Osteoblast (primary cell): ENCODE results near the gene CRYGN. TPM values are rescaled to one million over a fixed set of nuclear protein-coding genes. Genes with fewer than 3 reads are reported as not detected.

ENCODE experiments used
- DNase-seq: peaks from one replicate; pipeline ENCODE4 v3.0.0; 2011; ENCODE audit warnings: low spot score, mixed read lengths; ENCODE audit not compliant: insufficient read length; ENCODE audit errors: missing footprints
- H2AFZ ChIP-seq: 2 replicates; pipeline ENCODE4 v1.6.0; 2011; ENCODE audit warnings: mild to moderate bottlenecking, low read length
- H3K27ac ChIP-seq: 2 replicates; pipeline ENCODE4 v1.5.1; 2011; ENCODE audit warnings: mild to moderate bottlenecking, low read depth, low read length, moderate library complexity
- H3K27me3 ChIP-seq: 2 replicates; pipeline ENCODE4 v1.6.0; 2012; ENCODE audit warnings: mild to moderate bottlenecking, control low read depth, inconsistent platforms, low read length, moderate library complexity; ENCODE audit not compliant: insufficient read depth
- H3K36me3 ChIP-seq: 2 replicates; pipeline ENCODE4 v1.5.1; 2011; ENCODE audit warnings: mild to moderate bottlenecking, low read length, control low read depth, moderate library complexity; ENCODE audit not compliant: insufficient read depth
- H3K4me1 ChIP-seq: 2 replicates; pipeline ENCODE4 v1.5.1; 2011; ENCODE audit warnings: mild to moderate bottlenecking, low read length, control low read depth, moderate library complexity; ENCODE audit not compliant: insufficient read depth
- H3K4me2 ChIP-seq: 2 replicates; pipeline ENCODE4 v1.6.0; 2011; ENCODE audit warnings: mild to moderate bottlenecking, low read length; ENCODE audit not compliant: insufficient read depth
- H3K4me3 ChIP-seq: fragments of 200-600 bp; sonication (generic); 3 replicates; pipeline ENCODE4 v1.5.1; 2012; ENCODE audit warnings: mild to moderate bottlenecking, low read length, inconsistent platforms; ENCODE audit not compliant: insufficient read depth
- H3K79me2 ChIP-seq: 2 replicates; pipeline ENCODE4 v1.6.0; 2012; ENCODE audit warnings: mild to moderate bottlenecking, low read length, control low read depth, inconsistent platforms; ENCODE audit not compliant: insufficient read depth
- H3K9me3 ChIP-seq: 2 replicates; pipeline ENCODE4 v1.5.1; 2011; ENCODE audit warnings: low read depth, low read length, control low read depth
- H4K20me1 ChIP-seq: 2 replicates; pipeline ENCODE4 v1.6.0; 2012; ENCODE audit warnings: mild to moderate bottlenecking, low read length, control low read depth; ENCODE audit not compliant: insufficient read depth
- total RNA-seq: library from RNA; depleted of rRNA; stranded (reverse); fragments of >200 nt; gene quantifications from 2 replicates; pipeline ENCODE4 v1.2.3, GENCODE V29; 2012
- TF ChIP-seq, protein P1 (sequence below): IDR thresholded peaks from 2 replicates; pipeline ENCODE4 v1.5.1; 2011; ENCODE audit warnings: mild to moderate bottlenecking, low read depth, low read length, moderate library complexity; ENCODE audit errors: extremely low read depth

CRYGN gene
- total RNA-seq, 1 donor = 0.72 TPM

GRCh38 chr7:151482883-151483710 is 43.2 kb upstream of the CRYGN start:
- Histone ChIP-seq H3K27me3 (no peaks in the 10 kb centered on the region), H3K4me1 (peaks cover 14% of the 10 kb centered on the region), H3K27ac (peak overlapping the region; percentile 43), H3K36me3 (peaks cover 66% of the 10 kb centered on the region), H3K9me3 (no peaks in the 10 kb centered on the region), H3K4me2 (no peak overlapping the region), H4K20me1 (peaks cover 3% of the 10 kb centered on the region), H2AFZ (no peak overlapping the region), H3K4me3 (no peak overlapping the region), H3K79me2 (peaks cover 90% of the 10 kb centered on the region)
- DNase-seq = no peak
- TF ChIP-seq, protein P1, sequence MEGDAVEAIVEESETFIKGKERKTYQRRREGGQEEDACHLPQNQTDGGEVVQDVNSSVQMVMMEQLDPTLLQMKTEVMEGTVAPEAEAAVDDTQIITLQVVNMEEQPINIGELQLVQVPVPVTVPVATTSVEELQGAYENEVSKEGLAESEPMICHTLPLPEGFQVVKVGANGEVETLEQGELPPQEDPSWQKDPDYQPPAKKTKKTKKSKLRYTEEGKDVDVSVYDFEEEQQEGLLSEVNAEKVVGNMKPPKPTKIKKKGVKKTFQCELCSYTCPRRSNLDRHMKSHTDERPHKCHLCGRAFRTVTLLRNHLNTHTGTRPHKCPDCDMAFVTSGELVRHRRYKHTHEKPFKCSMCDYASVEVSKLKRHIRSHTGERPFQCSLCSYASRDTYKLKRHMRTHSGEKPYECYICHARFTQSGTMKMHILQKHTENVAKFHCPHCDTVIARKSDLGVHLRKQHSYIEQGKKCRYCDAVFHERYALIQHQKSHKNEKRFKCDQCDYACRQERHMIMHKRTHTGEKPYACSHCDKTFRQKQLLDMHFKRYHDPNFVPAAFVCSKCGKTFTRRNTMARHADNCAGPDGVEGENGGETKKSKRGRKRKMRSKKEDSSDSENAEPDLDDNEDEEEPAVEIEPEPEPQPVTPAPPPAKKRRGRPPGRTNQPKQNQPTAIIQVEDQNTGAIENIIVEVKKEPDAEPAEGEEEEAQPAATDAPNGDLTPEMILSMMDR = no peak

- H3K27ac ChIP-seq = no peak overlapping the region
- H3K9me3 ChIP-seq = no peaks in the 10 kb centered on the region
- peaks cover 91% of the 10 kb centered on the region for H3K79me2 ChIP-seq
- no peak overlapping the region for H3K4me2 ChIP-seq
- peaks cover 65% of the 10 kb centered on the region for H3K36me3 ChIP-seq
- H2AFZ ChIP-seq = no peak overlapping the region
- no peak for DNase-seq
- H3K27me3 ChIP-seq = no peaks in the 10 kb centered on the region
- H3K4me1 ChIP-seq = peaks cover 14% of the 10 kb centered on the region
- H4K20me1 ChIP-seq = peaks cover 3% of the 10 kb centered on the region
- TF ChIP-seq, protein P1 = no peak
- no peak overlapping the region for H3K4me3 ChIP-seq
Observed at GRCh38 chr7:151481650-151482505, 41.9 kb upstream of the CRYGN start.

DNA sequence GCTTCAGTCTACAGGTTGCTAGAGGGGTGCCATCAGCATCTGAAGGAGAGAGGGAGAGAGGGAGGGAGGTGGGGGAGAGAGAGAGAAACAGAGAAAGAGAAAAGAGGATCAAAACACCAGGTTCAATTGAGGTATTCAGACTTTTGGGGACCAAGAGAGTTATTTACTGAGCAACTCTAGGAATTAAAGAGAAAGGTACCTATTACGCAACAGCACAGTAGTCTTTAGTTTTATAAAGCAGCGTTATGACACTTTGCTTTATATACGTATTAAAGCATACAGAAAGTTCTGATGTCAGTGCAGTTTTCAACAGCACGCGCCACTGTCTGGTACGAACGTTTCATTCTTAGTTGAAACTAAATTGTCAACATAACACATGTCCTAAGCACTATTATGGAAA is 37.9 kb upstream of the CRYGN start:
- Histone ChIP-seq H3K36me3 (peaks cover 46% of the 10 kb centered on the region), H3K27ac (no peak overlapping the region), H3K4me3 (no peak overlapping the region), H3K79me2 (peaks cover 95% of the 10 kb centered on the region), H3K4me2 (no peak overlapping the region), H3K27me3 (no peaks in the 10 kb centered on the region), H3K9me3 (no peaks in the 10 kb centered on the region), H2AFZ (no peak overlapping the region), H4K20me1 (peaks cover 5% of the 10 kb centered on the region), H3K4me1 (peaks cover 2% of the 10 kb centered on the region)
- TF ChIP-seq, protein P1 = no peak
- no peak for DNase-seq
